Sciatic nerve (tissue), 2 donors: Measurements from ENCODE around the gene TTC28. TPM values are rescaled to one million over a fixed set of nuclear protein-coding genes. Genes with fewer than 3 reads are reported as not detected.
"Not testable (repeated sequence)": the region's sequence is repeated elsewhere in the genome, so short reads cannot be mapped to it uniquely, and the experiment has no call there.

ENCODE experiments used
- ATAC-seq: fragments of 200-7000 bp; cut with Tn5 transposase; one replicate; pipeline ENCODE4 v1.9.1; 2020; ENCODE audit warnings: mild to moderate bottlenecking, moderate library complexity
- DNase-seq: peaks from one replicate; pipeline ENCODE4 v3.0.0-alpha.2; 2020; ENCODE audit warnings: low spot score
- intact Hi-C: fragments of 100-400 bp; cut with DNase I; formaldehyde crosslinking; loops from one replicate; pipeline ENCODE4 v1.14.2; 2022
- total RNA-seq: library from RNA; stranded (reverse); fragmentation: NEBNext Ultra II Directional; extraction: Animal tissue kit (Norgen Biotek cat#: 25700); gene quantifications from one replicate; pipeline ENCODE4 v1.2.1, GENCODE V29; 2021
- donor health status: DM: no; HTN: no; CAD: no.
- donor health status: DM: no; HTN: no; CAD: no.

TTC28 gene
- total RNA-seq, 1 donor from 2014 or later, result 58.4 TPM

- intact Hi-C loops, result no loop called here
- no peak for DNase-seq
- ATAC-seq, result peak; percentile 77
These were observed 508.5 kb downstream of the TTC28 start for GRCh38 chr22:28171115-28171514.

- ATAC-seq, result not testable (repeated sequence)
These were observed 510.3 kb downstream of the TTC28 start for GRCh38 chr22:28169314-28169713.

GRCh38 chr22:28155808-28156207 is 523.8 kb downstream of the TTC28 start:
- intact Hi-C loops, result no loop called here
- ATAC-seq, result peak; percentile 17
- no peak for DNase-seq

More at GRCh38 chr22:28169314-28169713, 510.3 kb downstream of the TTC28 start:
- intact Hi-C loops, DNase-seq: not testable (repeated sequence)

- DNase-seq, result no peak
- intact Hi-C loops, result no loop called here
- ATAC-seq, result no peak
These were observed 524.8 kb downstream of the TTC28 start for GRCh38 chr22:28154861-28155260.

GRCh38 chr22:28151151-28151816 is 528.4 kb downstream of the TTC28 start:
- intact Hi-C loops, result no loop called here
- no peak for DNase-seq
- no peak for ATAC-seq

GRCh38 chr22:28148816-28149465 is 530.7 kb downstream of the TTC28 start:
- ATAC-seq (no peak), DNase-seq (no peak)
- intact Hi-C loops, result no loop called here

- DNase-seq (no peak), ATAC-seq (no peak)
- intact Hi-C loops, result no loop called here
These were observed 532.2 kb downstream of the TTC28 start for GRCh38 chr22:28147401-28147800.

GRCh38 chr22:28146401-28147314 is 533.0 kb downstream of the TTC28 start:
- intact Hi-C loops, result no loop called here
- ATAC-seq (no peak), DNase-seq (no peak)

GRCh38 chr22:28143961-28144745 is 535.5 kb downstream of the TTC28 start:
- intact Hi-C loops, result no loop called here
- ATAC-seq, result no peak

GRCh38 chr22:28143241-28143865 is 536.3 kb downstream of the TTC28 start:
- no peak for DNase-seq
- ATAC-seq, result peak; percentile 15
- intact Hi-C loops, result no loop called here

More at GRCh38 chr22:28143961-28144745, 535.5 kb downstream of the TTC28 start:
- no peak for DNase-seq

- DNase-seq, result no peak
- ATAC-seq, result peak; percentile 93
- intact Hi-C loops, result no loop called here
These were observed 537.2 kb downstream of the TTC28 start for GRCh38 chr22:28142361-28142961.

GRCh38 chr22:28141614-28142013 is 538.0 kb downstream of the TTC28 start:
- intact Hi-C loops, result no loop called here
- ATAC-seq, result no peak
- no peak for DNase-seq

- intact Hi-C loops, result no loop called here
- no peak for ATAC-seq
- DNase-seq, result no peak
These were observed 539.7 kb downstream of the TTC28 start for GRCh38 chr22:28139961-28140360.

- intact Hi-C loops, result no loop called here
- ATAC-seq (no peak), DNase-seq (no peak)
These were observed 540.1 kb downstream of the TTC28 start for GRCh38 chr22:28139516-28139915.

GRCh38 chr22:28137036-28137435 is 542.6 kb downstream of the TTC28 start:
- intact Hi-C loops, result no loop called here
- DNase-seq, result no peak
- no peak for ATAC-seq

- intact Hi-C loops, result no loop called here
- DNase-seq (no peak), ATAC-seq (no peak)
These were observed 547.2 kb downstream of the TTC28 start for GRCh38 chr22:28132466-28132865.

GRCh38 chr22:28129319-28129962 is 550.2 kb downstream of the TTC28 start:
- intact Hi-C loops, result no loop called here
- DNase-seq (no peak), ATAC-seq (no peak)

GRCh38 chr22:28128827-28129226 is 550.8 kb downstream of the TTC28 start:
- DNase-seq, result no peak
- no peak for ATAC-seq
- intact Hi-C loops, result no loop called here
